NB4 (cell line): Measurements from ENCODE around the gene FBXW11.

Experiments used
- POLR2A ChIP-seq: IDR thresholded peaks from 2 replicates; pipeline ENCODE4 v1.6.1; 2011; ENCODE audit warnings: mild to moderate bottlenecking; ENCODE audit not compliant: insufficient read length; ENCODE audit errors: extremely low read depth
- TF ChIP-seq, protein P1 (sequence below): IDR thresholded peaks from one replicate; pipeline ENCODE4 v1.5.1; 2012; ENCODE audit warnings: low read depth, low read length
- TF ChIP-seq, protein P2 (sequence below): IDR thresholded peaks from 2 replicates; pipeline ENCODE4 v1.6.1; 2011; ENCODE audit warnings: low read depth, low read length

DNA sequence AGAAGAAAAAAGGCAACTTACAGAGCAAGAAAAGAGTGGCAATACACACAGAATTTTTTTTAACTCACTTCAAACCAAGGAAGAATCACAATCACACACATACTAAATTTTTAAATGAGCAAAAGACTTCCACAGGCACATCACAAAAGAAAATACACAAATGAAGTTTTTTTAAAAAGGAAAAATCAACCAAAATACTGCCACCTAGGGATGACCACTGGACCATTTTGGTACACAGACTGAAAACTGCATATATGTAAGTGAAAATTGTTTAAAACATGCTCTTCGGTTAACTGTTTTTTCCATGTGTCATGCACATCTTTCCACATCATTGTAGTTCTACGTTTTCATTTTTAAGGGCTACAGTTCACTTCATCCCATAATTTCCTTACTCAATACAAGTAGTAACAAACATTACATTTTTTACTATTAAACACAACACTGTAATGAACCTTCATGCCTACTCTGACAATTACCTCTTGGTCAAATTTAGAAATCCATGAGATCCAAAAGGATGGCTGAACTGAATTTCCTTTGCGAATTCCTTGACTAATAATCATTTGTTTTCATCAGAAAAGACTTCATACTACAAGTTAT is 79.0 kb downstream of the FBXW11 start:
- no peak for TF ChIP-seq POLR2A
- TF ChIP-seq, protein P1, sequence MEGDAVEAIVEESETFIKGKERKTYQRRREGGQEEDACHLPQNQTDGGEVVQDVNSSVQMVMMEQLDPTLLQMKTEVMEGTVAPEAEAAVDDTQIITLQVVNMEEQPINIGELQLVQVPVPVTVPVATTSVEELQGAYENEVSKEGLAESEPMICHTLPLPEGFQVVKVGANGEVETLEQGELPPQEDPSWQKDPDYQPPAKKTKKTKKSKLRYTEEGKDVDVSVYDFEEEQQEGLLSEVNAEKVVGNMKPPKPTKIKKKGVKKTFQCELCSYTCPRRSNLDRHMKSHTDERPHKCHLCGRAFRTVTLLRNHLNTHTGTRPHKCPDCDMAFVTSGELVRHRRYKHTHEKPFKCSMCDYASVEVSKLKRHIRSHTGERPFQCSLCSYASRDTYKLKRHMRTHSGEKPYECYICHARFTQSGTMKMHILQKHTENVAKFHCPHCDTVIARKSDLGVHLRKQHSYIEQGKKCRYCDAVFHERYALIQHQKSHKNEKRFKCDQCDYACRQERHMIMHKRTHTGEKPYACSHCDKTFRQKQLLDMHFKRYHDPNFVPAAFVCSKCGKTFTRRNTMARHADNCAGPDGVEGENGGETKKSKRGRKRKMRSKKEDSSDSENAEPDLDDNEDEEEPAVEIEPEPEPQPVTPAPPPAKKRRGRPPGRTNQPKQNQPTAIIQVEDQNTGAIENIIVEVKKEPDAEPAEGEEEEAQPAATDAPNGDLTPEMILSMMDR, result peak; percentile 22
- TF ChIP-seq, protein P2, sequence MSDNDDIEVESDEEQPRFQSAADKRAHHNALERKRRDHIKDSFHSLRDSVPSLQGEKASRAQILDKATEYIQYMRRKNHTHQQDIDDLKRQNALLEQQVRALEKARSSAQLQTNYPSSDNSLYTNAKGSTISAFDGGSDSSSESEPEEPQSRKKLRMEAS, result no peak
